NCI-H1694 (cell line): ENCODE data around the gene BRPF1.

ENCODE experiments used
- DNase-seq: peaks from one replicate; lab custom pipeline; 2025; lab: John Stamatoyannopoulos, UW

The BRPF1 gene

DNA sequence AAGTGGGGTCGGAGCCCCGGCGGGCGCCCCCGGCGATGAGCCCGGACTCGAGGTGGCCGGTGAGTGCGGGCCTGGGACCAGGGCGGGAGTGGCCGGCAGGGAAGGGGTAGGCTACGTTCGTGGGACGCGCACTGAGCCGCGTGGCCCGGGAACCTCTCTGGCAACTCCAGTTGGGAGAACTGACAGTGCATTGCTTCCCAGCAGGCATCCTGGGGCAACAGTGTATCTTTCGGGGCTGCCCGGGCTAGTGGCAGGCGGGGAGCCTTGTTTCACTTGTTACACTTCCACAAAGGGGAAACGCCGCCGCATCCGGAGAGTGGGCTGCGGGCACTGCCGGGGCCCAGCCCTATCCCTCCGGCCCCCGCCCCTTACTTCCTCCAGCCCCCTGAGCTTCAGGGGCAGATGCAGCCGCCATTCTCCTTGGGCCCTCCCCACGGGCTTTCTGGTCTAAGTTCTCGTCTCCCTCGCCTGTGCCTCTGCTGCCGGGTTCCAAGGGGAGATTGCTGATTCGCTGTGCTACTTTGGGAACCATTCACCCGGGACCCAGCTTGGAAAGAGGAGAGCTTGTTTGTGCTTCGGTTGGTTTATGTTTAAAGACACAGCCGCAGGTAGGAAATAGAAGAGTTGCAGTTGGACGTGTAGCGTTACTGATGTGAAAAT lies 675 bp downstream of the BRPF1 start:
- DNase-seq = no peak

DNA sequence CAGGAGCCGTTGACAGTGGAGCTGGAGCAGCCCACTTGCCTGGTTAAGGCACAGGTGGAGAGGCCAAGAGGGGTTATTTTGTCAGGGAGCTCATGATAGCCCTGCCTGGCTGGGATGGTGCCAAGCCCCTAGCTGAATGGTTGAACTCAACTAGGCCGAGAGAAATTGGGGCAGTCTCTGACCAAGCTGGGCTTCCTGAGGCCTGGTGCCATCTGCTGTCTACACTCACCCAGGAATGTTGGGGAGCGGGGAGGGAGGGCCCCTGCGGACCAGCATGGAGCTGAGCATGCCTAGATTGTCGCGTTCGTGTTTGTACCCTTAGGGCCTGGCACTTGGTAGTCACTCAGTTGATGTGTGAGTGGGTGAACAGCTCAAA lies 1.2 kb downstream of the BRPF1 start:
- no peak for DNase-seq

DNA sequence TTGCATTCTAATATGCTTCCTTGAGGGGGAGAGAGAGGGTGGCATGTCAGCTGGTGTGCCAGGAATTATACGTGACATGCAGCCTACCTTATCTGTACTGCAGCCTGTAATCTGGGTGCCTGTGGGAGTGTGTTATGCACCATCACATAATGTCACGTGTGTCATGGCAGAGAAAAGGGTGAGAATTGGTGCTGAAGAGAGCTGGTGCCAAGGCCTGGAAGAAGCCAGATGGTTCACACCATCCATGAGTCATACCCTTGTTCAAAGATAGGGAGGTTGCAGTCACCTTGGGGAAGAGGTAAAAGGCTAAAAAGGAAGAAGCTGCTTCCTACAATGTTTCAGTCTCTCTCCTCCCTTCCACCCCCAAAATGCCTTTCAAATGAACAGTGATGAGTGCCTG lies 5.3 kb downstream of the BRPF1 start:
- no peak for DNase-seq

DNA sequence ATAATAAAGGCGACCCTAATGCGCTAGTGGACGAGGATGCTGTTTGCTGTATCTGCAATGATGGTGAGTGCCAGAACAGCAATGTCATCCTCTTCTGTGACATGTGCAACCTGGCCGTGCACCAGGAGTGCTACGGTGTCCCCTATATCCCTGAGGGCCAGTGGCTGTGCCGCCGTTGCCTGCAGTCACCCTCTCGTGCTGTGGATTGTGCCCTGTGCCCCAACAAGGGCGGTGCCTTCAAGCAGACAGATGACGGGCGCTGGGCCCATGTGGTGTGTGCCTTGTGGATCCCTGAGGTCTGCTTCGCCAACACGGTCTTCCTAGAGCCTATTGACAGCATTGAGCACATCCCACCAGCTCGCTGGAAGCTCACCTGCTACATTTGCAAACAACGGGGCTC lies 7.6 kb downstream of the BRPF1 start:
- DNase-seq = no peak

DNA sequence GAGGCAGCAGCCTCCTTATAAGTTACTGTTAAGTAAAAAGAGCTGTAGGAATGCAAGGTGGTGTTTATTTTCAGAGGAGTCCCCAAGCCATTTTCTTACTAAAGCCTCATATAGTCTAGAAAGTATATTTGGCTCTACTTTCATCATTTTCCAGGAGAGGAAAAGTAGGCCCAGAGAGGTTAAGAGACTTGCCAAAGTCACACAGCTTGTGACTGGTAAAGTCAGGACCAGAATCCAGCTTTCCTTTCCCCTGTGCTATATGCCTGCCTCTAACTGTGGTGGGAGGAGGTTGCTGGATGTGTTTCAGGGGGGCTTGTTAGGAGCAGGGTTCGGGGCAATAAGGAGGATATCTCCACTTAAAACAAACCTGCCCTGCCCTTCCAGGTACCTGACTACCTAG lies 11.0 kb downstream of the BRPF1 start:
- no peak for DNase-seq

DNA sequence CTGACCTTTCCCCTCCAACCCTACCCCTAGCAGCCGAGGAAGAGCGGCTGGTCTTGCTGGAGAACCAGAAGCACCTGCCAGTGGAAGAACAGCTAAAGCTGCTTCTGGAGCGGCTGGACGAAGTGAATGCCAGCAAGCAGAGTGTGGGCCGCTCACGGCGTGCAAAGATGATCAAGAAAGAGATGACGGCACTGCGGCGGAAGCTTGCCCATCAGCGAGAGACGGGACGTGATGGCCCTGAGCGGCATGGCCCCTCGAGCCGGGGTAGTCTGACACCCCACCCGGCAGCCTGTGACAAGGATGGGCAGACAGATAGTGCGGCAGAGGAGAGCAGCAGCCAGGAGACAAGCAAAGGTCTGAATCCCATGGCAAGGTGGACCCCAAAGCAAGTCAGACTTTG lies 12.0 kb downstream of the BRPF1 start:
- DNase-seq = no peak

DNA sequence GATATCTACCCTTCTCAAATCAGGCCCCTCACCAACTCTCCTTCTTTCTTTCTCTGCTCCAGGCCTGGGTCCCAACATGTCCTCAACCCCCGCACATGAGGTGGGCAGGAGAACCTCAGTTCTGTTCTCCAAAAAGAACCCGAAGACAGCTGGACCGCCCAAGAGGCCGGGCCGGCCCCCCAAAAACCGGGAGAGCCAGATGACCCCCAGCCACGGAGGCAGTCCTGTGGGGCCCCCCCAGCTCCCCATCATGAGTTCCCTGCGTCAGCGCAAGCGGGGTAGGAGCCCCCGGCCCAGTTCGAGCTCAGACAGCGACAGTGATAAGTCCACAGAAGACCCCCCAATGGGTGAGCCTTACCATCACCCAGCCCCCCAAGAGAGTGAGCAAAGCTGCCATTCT lies 12.6 kb downstream of the BRPF1 start:
- DNase-seq = no peak

DNA sequence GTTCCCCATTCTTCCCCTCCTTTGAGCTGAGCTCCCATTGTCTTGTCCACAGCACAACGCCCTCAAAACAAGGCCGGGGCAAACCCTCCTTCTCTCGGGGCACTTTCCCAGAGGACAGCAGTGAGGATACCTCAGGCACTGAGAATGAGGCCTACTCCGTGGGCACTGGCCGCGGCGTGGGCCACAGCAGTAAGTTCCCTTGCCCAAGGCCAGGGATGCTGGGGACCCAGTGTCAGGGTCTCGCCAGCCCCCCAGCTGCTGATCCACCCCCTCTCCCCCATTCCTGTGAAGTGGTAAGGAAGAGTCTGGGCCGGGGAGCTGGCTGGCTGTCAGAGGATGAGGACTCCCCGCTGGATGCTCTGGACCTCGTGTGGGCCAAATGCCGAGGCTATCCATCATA lies 14.0 kb downstream of the BRPF1 start:
- DNase-seq = no peak

DNA sequence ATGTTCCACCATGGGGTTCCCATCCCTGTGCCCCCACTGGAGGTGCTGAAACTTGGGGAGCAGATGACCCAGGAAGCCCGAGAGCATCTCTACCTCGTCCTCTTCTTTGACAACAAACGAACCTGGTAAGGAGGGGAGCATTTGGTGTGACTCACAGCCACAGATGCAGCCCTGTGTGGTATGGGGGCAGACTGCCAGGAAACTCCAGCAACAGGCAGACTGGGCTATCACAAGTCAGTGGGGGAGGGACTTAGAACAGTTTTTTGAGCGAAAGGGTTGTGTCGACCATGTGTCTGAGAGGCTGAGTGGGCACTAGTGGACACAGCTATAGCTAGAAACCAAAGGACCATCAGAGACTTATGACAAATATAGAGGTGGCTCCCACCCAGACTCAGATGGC lies 14.8 kb downstream of the BRPF1 start:
- no peak for DNase-seq

DNA sequence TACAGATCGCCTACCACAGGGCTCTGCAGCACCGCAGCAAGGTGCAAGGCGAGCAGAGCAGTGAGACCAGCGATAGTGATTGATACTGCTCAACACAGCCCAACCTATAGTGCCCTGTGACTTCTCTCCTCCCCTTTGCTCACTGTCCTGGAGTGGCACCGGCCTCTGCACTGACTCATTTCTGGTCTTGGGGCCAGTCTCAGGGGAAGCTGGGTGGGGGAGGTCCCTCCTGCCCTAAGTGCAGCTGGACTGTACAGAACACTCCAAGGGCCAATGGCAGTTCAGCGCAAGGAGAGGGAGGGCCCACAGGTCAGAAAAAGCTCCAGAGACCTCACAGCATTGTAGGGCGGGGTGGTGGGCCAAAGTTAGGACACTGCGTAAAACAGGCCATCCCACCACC lies 15.7 kb downstream of the BRPF1 start:
- no peak for DNase-seq

DNA sequence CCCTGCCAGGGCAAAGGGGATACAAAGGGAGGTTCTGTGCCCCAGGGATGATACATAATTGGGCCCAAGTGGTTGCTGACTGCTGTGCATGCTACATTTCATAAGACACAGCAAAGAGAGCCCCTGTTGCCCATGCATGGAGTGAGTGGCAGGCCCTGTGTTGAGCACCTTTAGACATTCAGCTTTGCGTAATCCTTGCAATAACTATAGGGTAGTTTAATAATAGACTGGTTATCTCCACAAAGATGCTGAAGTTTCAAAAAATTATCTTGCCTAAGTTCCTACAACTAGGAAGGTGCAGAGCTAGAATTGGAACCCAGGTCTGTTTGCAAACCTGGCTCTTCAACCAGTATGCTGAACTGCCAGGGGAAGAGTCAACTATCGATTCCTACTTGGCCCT lies 16.5 kb downstream of the BRPF1 start:
- DNase-seq = no peak

DNA sequence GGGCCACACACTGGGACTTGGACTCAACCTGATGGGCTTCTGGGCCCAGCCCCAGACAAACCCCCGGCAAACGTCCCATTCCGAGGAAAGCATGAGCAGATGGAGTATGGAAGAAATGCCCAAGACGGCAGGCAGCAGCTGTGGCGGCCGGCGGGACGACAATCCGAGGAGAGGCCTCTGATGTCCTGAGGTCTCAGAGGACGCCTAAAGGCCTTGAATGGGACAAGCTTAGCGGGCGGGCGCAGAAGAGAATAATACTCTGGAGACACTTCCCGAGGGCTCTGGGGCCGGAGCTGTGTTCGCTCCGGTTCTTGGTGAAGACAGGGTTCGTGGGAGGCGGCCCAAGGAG lies 17.7 kb downstream of the BRPF1 start:
- no peak for DNase-seq

DNA sequence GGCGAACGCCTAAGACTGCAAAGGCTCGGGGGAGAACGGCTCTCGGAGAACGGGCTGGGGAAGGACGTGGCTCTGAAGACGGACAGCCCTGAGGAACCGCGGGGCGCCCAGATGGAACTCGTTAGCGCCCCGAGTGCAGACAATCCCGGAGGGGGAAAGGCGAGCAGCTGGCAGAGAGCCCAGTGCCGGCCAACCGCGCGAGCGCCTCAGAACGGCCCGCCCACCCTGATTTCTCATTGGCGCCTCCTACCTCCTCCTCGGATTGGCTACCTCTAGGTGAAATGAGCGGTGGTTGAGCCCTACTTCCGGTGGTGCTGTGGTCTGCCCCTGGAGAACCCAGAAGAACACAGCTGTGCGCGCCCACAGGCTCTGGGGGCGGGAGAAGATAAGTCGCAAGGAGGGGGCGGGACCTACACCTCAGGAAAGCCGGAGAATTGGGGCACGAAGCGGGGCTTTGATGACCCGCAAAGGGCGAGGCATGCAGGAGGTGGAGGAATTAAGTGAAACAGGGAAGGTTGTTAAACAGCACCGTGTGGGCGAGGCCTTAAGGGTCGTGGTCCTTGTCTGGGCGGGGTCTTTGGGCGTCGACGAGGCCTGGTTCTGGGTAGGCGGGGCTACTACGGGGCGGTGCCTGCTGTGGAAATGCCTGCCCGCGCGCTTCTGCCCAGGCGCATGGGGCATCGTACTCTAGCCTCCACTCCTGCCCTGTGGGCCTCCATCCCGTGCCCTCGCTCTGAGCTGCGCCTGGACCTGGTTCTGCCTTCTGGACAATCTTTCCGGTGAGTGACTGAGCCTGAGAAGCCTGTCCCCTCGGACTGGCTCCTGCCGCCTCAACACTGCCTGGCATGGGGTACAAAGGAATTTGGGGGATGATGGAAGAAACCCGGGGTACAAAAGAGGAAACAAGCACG lies 18.4 kb downstream of the BRPF1 start, which contains the start of gene OGG1:
OGG1 (plus strand) TSS at position 308 of the 911 bp plus-strand sequence; CDS start at position 643, 335 bp downstream.
- peak; percentile 79 for DNase-seq

DNA sequence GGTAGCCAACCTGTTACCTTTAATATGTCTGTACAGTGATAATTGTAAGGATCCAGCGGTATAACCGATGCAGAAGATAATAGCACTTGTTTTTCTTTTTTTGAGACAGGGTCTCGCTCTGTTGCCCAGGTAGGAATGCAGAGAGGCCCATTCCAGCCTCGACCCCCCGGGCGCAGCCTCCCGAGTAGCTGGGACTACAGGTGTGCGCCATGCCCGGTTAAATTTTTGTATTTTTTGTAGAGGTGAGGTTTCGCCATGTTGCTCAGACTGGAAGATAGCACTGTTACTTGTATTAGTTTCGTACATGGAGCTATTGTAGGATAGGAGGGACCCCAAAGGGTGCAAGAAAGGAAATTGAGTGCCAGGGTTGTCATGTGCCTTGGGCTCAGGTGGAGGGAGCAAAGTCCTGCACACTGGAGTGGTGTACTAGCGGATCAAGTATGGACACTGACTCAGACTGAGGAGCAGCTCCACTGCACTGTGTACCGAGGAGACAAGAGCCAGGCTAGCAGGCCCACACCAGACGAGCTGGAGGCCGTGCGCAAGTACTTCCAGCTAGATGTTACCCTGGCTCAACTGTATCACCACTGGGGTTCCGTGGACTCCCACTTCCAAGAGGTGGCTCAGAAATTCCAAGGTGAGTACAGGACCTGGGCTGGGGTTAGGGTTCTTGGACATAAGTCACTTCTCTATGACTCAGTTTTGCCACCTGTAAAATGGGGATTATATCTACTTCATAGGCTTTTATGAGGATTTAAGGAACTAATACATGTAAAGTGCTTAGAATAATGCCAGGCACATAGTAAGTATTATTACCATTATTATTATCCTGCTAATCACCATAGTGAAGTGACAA lies 19.2 kb downstream of the BRPF1 start:
- no peak for DNase-seq

DNA sequence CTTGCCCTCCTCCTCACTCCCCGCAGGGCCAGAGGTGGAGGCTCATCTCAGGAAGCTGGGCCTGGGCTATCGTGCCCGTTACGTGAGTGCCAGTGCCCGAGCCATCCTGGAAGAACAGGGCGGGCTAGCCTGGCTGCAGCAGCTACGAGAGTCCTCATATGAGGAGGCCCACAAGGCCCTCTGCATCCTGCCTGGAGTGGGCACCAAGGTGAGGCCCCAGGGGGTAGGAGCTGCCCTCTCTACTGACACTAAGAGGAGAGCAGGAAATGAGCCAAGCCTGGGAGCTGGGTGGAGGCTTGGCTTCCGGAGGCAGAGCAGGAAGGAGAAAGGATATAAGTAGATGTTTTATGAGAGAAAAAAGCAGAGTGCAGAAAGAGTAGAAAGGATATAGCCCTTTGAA lies 23.1 kb downstream of the BRPF1 start:
- no peak for DNase-seq

DNA sequence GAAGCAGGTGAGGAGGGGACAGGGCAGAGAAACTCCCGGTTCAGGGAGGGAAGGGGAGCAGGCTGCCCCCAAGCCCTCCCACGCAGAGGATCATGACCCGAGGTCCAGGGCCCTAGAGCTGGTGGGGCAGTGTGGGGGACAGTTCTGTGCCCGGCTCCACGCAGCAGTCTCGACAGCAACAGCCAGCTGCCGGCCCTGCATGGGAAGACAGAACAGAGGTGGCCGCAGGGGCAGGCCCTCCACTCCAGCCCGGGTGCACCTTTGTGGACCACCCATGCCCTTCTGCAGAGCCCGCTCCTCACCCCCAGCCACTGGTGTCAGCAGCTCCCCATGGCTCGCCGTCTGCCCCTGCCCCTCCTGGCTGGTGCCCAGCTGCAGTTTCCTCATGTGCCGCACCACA lies 25.9 kb downstream of the BRPF1 start:
- DNase-seq = no peak

DNA sequence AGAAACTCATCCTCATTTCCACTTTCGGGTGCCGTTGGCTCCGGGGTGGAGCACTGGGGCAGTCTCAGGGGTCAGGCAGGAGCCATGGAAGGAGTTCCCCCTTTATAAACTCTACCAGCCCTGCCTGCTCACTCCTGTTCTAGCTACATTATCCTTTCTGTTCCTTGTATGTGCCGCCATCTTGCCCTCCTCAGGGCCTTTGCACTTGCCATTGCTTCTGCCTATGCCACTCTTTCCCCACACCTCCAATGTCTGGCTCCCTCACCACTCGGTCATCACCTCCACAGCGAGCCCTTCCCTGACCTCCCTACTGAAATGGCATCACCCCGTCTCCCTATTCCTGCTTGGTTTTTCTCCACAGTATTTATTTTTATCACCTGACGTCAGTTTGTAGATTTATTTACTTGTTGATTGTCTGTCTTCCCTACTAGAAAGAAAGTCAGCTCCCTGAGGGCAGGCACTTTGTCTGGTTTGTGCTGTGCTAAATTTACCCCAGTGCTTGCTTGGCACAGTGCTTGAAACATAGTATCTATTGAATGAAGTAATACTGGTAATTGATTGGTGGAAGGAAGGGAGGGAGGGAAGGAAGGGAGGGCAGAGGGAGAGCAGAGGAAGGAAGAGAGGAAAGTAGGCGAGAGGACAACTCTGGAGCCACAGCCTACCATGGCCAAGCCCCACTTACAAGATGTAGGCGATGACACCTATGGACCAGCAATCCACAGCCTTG lies 29.4 kb downstream of the BRPF1 start:
- no peak for DNase-seq

DNA sequence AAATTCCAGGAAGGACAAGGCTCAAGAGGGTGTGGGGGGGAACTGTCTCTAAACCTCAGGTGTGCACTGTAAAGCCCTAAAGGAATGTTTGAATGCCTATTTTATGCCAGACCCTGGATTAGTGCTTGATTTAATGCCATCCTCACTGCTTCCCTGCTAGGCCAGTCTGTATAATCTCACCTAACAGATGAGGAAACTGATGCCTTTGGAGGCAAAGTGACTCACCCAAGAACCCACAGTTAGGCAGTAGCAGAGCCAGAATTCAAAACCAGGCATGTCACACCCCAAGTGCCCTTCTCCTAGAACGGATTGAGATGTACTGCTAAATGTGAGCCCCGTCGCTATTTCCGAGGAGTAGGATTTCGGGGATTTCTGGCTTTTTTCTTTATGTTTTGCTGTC lies 30.4 kb downstream of the BRPF1 start:
- DNase-seq = no peak

DNA sequence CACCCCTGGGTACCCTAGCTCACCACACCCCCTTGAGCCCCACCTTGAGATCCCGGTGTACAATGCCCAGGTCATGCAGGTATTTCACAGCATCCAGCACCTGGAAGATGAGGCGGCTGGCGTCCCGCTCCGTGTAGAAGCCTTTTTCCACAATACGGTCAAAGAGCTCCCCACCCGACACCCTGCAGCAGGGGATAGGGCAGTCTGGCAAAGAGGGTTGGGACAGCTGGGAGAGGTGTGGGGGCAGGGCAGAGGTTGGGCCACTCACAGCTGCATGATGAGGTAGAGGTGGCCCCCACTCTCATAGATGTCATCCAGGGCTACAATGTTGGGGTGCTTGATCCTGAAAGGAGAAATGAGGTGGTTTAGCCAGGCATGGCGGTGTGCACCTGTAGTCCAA lies 31.3 kb downstream of the BRPF1 start:
- no peak for DNase-seq

DNA sequence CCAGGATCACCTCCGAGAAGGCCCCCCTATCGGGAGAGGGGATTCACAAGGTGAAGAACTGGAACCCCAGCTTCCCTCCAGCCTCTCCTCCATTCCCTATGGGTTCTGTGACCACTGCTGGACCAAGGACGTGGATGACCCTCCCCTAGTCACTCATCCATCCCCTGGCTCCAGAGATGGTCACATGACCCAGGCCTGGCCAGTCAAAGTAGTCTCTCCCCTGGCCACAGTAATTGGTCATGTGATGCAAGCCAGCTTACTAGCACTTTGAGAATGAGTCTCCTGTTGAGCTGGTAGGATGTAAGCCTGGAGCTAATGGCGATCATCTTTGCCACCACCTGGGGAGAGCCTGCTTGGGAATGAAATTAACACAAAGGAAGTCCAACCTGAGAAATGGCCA lies 34.3 kb downstream of the BRPF1 start:
- DNase-seq = no peak

DNA sequence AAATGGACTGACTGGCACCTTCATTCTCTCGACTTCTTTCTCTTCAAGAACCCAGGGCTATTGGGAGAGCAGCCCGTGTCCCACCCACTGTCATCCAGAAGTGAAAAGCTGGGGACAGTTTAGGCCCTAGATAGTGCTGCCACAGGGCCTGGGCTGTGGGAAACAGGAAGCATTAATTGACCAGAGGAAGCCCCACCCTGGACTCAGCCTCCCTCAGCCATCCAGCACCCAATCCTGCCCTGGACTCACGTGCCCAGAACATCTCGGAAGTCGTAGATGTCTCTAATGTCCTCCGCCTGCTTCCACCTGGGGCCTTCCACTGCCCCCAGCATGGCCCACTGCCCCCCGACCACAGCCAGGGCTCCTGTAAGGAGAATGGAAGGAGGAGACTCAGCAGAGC lies 35.9 kb downstream of the BRPF1 start:
- no peak for DNase-seq

DNA sequence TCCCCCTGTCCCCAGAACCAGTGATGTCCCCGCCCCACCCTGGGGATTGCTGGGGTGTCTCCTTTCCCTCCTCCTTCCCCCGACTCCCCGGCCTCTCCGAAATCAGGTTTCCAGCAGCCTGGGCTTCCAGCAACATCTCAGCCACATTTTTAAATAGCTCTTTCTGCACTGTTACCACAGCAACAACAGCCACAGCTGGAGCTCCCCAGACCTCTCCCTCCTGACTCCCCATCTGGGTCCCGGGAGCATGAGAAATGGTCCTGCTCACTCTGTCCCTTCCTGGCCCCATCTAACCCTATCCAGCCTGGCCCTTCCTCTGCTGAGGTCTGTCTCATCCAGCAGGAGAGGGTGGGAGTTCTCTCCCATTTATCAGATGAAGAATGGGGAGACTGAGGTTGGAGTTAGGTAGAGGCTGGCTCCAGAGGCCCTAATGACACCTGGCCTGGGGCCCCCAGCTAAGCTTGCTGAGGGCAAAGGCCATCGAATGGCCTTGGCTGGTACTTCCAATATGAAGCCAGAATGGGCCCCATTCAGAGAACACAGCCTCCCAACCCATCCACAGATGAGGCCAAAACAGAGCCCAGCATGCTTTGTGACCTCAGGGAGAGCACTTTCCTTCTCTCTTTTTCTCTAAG lies 36.7 kb downstream of the BRPF1 start:
- DNase-seq = no peak
